Measurements from ENCODE around the gene ABCC11.
A peak's percentile ranks its signal among the peaks of the same experiment; 100 is the strongest.

ABCC11 gene

DNA sequence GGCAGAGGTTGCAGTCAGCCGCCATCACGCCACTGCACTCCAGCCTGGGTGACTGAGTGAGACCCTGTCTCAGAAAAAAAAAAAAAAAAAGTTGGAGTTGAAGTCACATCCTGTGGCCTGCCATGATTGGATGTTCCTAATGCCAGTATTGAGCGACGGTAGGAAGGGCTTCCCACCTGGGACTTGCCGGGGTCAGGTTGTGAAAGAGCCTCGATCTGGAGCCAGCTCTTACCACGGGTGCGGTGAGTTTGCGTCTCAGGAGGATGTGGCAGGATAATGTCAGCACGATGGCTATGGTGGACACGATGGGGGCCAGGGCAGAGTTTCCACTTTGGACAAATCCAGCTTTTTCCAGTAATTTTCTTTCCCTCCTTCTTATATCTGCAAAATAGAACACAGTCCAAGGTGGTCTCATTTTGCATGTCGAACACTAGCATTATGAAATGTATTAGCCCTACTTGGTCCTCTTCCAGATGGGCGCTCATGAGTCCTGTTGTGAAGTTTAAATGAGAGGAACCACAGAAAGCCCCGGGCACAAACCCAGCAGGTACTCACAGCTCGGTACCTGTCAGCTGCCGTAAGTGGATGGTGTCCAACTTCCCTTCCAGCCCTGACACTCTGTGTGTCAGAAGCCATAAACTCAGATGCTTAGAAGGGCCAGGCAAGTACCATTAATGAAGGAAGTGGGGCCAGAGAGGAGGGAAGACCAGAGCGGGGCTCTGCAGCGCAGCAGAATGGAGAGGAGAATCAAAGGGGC, 113.7 kb downstream of the ABCC11 start:
- no peak for DNase-seq (ENCODE audit: low read depth in 2 of 2, low spot score in 1 of 2)

GRCh38 chr16:48132696-48133095, 114.6 kb downstream of the ABCC11 start:
- DNase-seq (ENCODE audit: low read depth in 2 of 2, low spot score in 1 of 2): no peak

GRCh38 chr16:48131201-48131935, 116.0 kb downstream of the ABCC11 start:
- no peak for DNase-seq (ENCODE audit: low read depth in 2 of 2, low spot score in 1 of 2)

DNA sequence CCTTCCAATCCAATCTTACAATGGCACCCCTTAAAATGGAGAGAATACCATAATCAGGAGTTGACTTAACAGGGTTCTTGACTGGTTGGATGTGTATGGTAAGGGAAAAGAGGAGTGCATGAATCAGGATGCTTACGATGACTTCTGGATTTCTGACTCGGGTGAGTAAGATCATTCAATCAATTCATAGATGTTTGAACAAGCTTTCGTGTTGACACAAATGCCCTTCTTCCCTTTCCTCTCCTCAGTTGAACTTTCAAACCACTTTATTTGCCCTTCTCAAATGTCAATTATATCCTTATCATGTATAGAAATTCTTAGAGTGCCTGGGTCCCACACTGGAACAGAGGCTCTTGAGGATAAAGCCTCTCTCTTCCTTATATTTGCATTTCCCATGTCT, 117.4 kb downstream of the ABCC11 start:
- DNase-seq (ENCODE audit: low read depth in 2 of 2, low spot score in 1 of 2): no peak

DNA sequence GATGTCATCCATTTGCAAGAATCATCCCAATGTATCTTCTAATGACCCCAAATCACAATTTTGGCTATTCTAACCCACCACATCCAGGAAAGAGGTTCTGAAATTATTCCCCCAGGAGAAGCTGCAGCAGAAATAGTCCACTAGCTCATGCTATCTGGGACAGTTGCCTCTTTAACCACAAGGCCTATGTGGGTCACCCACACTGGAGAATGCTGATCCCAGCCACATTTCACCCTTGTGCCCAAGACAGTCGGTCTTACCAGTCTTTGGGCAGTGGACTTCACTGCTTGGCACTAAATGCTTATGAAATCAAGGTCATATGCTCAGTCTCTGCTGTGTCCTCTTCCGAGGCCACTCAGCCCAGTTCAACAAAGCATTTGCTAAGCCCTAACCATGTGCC, 118.6 kb downstream of the ABCC11 start:
- DNase-seq (ENCODE audit: low read depth in 2 of 2, low spot score in 1 of 2): no peak

DNA sequence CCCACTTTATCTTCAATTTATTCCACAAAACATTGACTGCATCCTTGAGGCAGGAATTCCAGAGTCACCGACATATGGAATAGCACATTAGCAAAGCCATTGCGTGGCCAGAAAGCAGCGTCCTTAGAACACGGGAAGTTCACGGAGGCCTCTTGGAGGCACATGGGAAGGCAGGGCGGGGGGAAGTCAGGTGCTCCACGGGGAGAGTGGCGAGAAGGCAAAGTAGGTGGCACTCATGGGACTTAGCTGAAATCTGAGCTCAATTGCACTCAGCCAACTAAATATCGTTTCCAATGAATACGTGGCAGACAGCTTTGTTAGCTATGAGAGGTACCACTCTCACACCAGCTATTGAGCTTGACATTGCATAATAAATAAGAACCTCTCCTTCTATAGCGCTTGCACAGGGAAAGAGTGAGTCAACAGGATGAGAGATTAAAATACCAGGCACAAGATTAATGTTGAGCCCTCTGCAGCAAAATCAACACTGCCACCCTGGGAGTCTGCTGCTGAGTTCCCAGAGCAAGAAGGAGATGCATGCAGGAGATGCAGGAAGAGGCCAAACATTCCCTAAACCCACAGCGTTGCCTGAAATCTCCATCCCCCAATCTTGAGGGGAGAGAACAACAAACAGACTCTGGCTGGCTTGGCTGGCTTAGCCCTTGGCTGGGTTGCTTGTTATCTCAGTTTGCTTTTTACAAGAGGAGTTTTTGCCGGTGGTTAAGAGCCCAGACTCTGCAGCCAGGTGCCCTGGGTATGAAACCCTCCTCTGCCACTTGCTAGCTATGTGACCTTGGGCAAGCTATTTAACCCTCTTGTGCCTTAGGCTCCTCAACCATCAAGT, 120.3 kb downstream of the ABCC11 start:
- no peak for DNase-seq (ENCODE audit: low read depth in 2 of 2, low spot score in 1 of 2)

GRCh38 chr16:48125888-48126287, 121.5 kb downstream of the ABCC11 start:
- no peak for DNase-seq (ENCODE audit: low read depth in 2 of 2, low spot score in 1 of 2)

- no peak for DNase-seq (ENCODE audit: low read depth in 2 of 2, low spot score in 1 of 2)
Observed at GRCh38 chr16:48124266-48124665, 123.1 kb downstream of the ABCC11 start.

GRCh38 chr16:48123104-48123788, 124.1 kb downstream of the ABCC11 start:
- DNase-seq (ENCODE audit: low read depth in 2 of 2, low spot score in 1 of 2): peak in 1 of 2 donors; percentile 6

DNA sequence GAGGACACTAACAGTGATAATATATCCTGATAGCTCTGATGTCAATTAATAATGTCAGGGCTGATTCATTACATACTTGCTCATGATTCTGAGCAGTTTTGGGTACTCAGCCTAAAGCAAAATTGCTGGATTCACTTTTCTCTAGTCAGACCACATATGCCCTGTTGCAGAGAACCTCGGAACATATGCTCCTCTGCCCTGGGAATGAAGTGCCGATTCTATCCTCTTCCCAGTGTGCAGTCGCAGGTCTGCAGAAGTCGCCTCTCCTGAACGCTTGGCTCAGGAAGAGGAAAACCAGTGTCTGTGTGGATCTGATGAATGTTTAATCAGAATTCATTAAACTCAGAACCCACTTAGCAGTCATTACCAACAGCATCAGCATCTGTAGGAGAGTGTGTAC, 126.1 kb downstream of the ABCC11 start:
- DNase-seq (ENCODE audit: low read depth in 2 of 2, low spot score in 1 of 2): no peak

GRCh38 chr16:48118841-48119240, 128.5 kb downstream of the ABCC11 start:
- no peak for DNase-seq (ENCODE audit: low read depth in 2 of 2, low spot score in 1 of 2)

GRCh38 chr16:48117217-48118105, 129.9 kb downstream of the ABCC11 start:
- DNase-seq (ENCODE audit: low read depth in 2 of 2, low spot score in 1 of 2): peak in 1 of 2 donors; percentile 17

All from stimulated activated CD8-positive, alpha-beta memory T cell treated with anti-CD3 and anti-CD28 coated beads, Interleukin-4, amount 100 ng/mL, for 4 hours (primary cell).